ENCODE results near the gene TCAP. TPM values are rescaled to one million over a fixed set of nuclear protein-coding genes. Genes with fewer than 3 reads are reported as not detected.
A peak's percentile ranks its signal among the peaks of the same experiment; 100 is the strongest.

Gene TCAP
- total and polyA plus RNA-seq, 9 donors: 0.24 to 1.9 (median 1.3) TPM

- intact Hi-C loops (cut with DNase I): no loop called here
- no peaks in the 10 kb centered on the region for H3K4me1 ChIP-seq (ENCODE audit: insufficient read depth)
These were observed 10.4 kb downstream of the TCAP start for GRCh38 chr17:39675390-39676082.

GRCh38 chr17:39676198-39676819, 11.2 kb downstream of the TCAP start:
- Histone ChIP-seq H3K27ac (no peak overlapping the region), H3K36me3 (no peaks in the 10 kb centered on the region), H3K4me1 (ENCODE audit: insufficient read depth) (no peaks in the 10 kb centered on the region), H3K4me3 (no peak overlapping the region), H3K27me3 (no peaks in the 10 kb centered on the region), H3K9me3 (no peaks in the 10 kb centered on the region)
- DNase-seq: peak in 1 of 5 donors; percentile 48
- no peak for TF ChIP-seq EP300 (IDR thresholded peaks at IDR 0.05)
- TF ChIP-seq CTCF (IDR thresholded peaks at IDR 0.05): no peak
- no peak for TF ChIP-seq POLR2A (IDR thresholded peaks at IDR 0.05)
- WGBS, 3 donors: 72 to 76% (median 74%) methylated on average over 7 of the region's 7 CpGs
- intact Hi-C loops (cut with DNase I): no loop called here

More at GRCh38 chr17:39675390-39676082, 10.4 kb downstream of the TCAP start:
- H3K27ac ChIP-seq: no peak overlapping the region
- H3K27me3 ChIP-seq: no peaks in the 10 kb centered on the region
- H3K9me3 ChIP-seq: no peaks in the 10 kb centered on the region
- WGBS, 3 donors: 77 to 83% (median 78%) methylated on average over 10 of the region's 10 CpGs
- TF ChIP-seq EP300 (IDR thresholded peaks at IDR 0.05) (no peak), CTCF (IDR thresholded peaks at IDR 0.05) (no peak), POLR2A (IDR thresholded peaks at IDR 0.05) (no peak)
- H3K36me3 ChIP-seq: no peaks in the 10 kb centered on the region
- DNase-seq: no peak
- H3K4me3 ChIP-seq: no peak overlapping the region

DNA sequence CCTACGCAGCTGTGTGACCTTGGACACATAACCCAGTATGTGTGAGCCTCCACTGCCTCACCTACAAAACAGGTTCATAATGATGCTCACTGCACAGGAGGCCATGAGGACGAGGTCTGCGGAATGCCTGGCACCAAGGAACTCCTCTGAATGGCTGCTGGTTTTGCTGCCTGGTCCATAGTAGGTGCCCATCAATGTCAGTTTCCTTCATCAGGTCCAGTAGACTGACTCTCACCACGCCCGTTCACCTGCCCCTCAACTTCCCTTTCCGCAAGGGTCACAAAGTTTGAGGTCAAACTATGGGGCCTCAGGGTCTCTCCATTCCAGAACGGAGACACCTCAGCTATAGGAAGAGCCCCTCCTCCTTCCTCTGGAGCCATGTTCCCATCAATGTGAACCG, 11.9 kb downstream of the TCAP start:
- no peaks in the 10 kb centered on the region for H3K4me1 ChIP-seq (ENCODE audit: insufficient read depth)
- no peaks in the 10 kb centered on the region for H3K36me3 ChIP-seq
- no peak for DNase-seq
- intact Hi-C loops (cut with DNase I): no loop called here
- no peaks in the 10 kb centered on the region for H3K27me3 ChIP-seq
- TF ChIP-seq POLR2A (IDR thresholded peaks at IDR 0.05): no peak
- no peak for TF ChIP-seq EP300 (IDR thresholded peaks at IDR 0.05)
- no peak for TF ChIP-seq CTCF (IDR thresholded peaks at IDR 0.05)
- H3K4me3 ChIP-seq: no peak overlapping the region
- WGBS, 3 donors: 79 to 85% (median 82%) methylated on average over 8 of the region's 8 CpGs
- H3K9me3 ChIP-seq: no peaks in the 10 kb centered on the region
- H3K27ac ChIP-seq: no peak overlapping the region

DNA sequence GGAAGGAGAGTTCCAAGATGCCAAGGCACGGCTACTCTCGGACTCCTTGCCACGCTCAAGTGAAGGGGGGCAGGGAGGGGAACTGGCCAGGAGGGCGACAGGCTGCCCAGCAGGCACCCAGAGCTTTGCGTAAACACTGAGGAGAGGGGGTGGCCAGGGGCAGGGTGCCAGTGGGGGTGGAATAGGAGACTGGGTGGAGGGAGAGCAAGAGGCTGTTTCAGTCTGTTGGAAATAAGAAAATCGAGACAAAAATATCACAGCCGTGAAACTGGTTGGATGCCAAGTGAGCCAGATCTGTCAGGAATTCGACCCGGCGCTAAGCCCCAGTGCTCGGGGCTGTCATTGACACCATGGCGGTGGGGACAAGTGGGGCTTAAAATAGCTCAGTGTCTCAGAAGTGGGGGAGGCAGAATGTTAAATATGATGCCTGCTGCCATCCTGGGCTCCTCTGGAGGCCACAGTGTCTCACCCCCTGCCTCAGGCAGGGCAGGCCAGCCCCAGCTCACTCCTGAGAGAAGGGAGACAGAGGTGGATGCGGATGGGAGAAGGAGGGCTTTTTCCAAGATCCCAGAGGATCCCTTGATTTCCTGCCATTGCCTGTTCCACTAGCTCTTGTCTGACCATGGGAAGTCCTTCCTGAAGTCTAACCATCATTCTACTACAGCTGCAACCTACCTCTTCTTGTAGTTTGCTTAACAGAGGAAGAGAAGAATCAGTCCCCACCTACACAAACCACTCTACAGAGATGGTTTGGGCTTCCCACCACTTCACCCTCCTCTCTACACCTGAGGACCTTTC, 12.6 kb downstream of the TCAP start:
- Histone ChIP-seq H3K9me3 (no peaks in the 10 kb centered on the region), H3K4me1 (ENCODE audit: insufficient read depth) (no peaks in the 10 kb centered on the region), H3K36me3 (no peaks in the 10 kb centered on the region), H3K27ac (no peak overlapping the region), H3K27me3 (no peaks in the 10 kb centered on the region), H3K4me3 (no peak overlapping the region)
- intact Hi-C loops (cut with DNase I): no loop called here
- TF ChIP-seq POLR2A (IDR thresholded peaks at IDR 0.05): no peak
- no peak for TF ChIP-seq CTCF (IDR thresholded peaks at IDR 0.05)
- no peak for TF ChIP-seq EP300 (IDR thresholded peaks at IDR 0.05)
- DNase-seq: no peak
- WGBS, 3 donors: 61 to 67% (median 65%) methylated on average over 13 of the region's 13 CpGs
